Measurements from ENCODE around the gene DENND4A.
"Not testable (repeated sequence)": the region's sequence is repeated elsewhere in the genome, so short reads cannot be mapped to it uniquely, and the experiment has no call there.

DENND4A gene

GRCh38 chr15:65632780-65633375 is 159.2 kb downstream of the DENND4A start:
- no peak for DNase-seq (ENCODE audit: low read depth in 2 of 2)

- DNase-seq (ENCODE audit: low read depth in 2 of 2) = no peak
Measured at GRCh38 chr15:65631503-65631902, 160.6 kb downstream of the DENND4A start.

GRCh38 chr15:65630760-65631159 is 161.3 kb downstream of the DENND4A start:
- no peak for DNase-seq (ENCODE audit: low read depth in 2 of 2)

- no peak for DNase-seq (ENCODE audit: low read depth in 2 of 2)
Measured at GRCh38 chr15:65629548-65629947, 162.5 kb downstream of the DENND4A start.

GRCh38 chr15:65626856-65627255 is 165.2 kb downstream of the DENND4A start:
- no peak for DNase-seq (ENCODE audit: low read depth in 2 of 2)

GRCh38 chr15:65623103-65623502 is 169.0 kb downstream of the DENND4A start:
- no peak for DNase-seq (ENCODE audit: low read depth in 2 of 2)

GRCh38 chr15:65621638-65622037 is 170.5 kb downstream of the DENND4A start, which contains the start of gene SLC24A1:
Gene SLC24A1 (plus strand): TSS chr15:65621938. CDS start chr15:65624081, 2,143 bp downstream.
- DNase-seq (ENCODE audit: low read depth in 2 of 2) = no peak

GRCh38 chr15:65620833-65621232 is 171.3 kb downstream of the DENND4A start:
- DNase-seq (ENCODE audit: low read depth in 2 of 2) = no peak

- DNase-seq (ENCODE audit: low read depth in 2 of 2) = no peak
Measured at GRCh38 chr15:65619626-65620290, 172.3 kb downstream of the DENND4A start.

- no peak for DNase-seq (ENCODE audit: low read depth in 2 of 2)
Measured at GRCh38 chr15:65618560-65619109, 173.5 kb downstream of the DENND4A start.

- not testable (repeated sequence) for DNase-seq (ENCODE audit: low read depth in 2 of 2)
Measured at GRCh38 chr15:65615887-65616286, 176.2 kb downstream of the DENND4A start.

GRCh38 chr15:65612949-65613744 is 178.9 kb downstream of the DENND4A start:
- DNase-seq (ENCODE audit: low read depth in 2 of 2) = no peak

- DNase-seq (ENCODE audit: low read depth in 2 of 2) = no peak
Measured at GRCh38 chr15:65612616-65612946, 179.5 kb downstream of the DENND4A start.

GRCh38 chr15:65611888-65612615 is 180.0 kb downstream of the DENND4A start:
- no peak for DNase-seq (ENCODE audit: low read depth in 2 of 2)

- DNase-seq (ENCODE audit: low read depth in 2 of 2) = peak; percentile 82 to 87
Measured at GRCh38 chr15:65610871-65611718, 181.0 kb downstream of the DENND4A start, which contains the start of gene INTS14. Gene INTS14 (minus strand): TSS chr15:65611131. CDS start chr15:65607380, 3,751 bp downstream.
